Stimulated activated CD4-positive, alpha-beta T cell treated with anti-CD3 and anti-CD28 coated beads, TNF-alpha, amount 100 ng/mL, for 1 hour (primary cell): Measurements from ENCODE around the gene MINPP1.
A peak's percentile ranks its signal among the peaks of the same experiment; 100 is the strongest.
"Not testable (repeated sequence)": the region's sequence is repeated elsewhere in the genome, so short reads cannot be mapped to it uniquely, and the experiment has no call there.

Source experiments
- DNase-seq, 3 donors: peaks; one replicate each; pipeline ENCODE4 v3.0.0-alpha.2; 2020; ENCODE audit warnings: low read depth in 3 of 3, low spot score in 1 of 3

The MINPP1 gene

DNA sequence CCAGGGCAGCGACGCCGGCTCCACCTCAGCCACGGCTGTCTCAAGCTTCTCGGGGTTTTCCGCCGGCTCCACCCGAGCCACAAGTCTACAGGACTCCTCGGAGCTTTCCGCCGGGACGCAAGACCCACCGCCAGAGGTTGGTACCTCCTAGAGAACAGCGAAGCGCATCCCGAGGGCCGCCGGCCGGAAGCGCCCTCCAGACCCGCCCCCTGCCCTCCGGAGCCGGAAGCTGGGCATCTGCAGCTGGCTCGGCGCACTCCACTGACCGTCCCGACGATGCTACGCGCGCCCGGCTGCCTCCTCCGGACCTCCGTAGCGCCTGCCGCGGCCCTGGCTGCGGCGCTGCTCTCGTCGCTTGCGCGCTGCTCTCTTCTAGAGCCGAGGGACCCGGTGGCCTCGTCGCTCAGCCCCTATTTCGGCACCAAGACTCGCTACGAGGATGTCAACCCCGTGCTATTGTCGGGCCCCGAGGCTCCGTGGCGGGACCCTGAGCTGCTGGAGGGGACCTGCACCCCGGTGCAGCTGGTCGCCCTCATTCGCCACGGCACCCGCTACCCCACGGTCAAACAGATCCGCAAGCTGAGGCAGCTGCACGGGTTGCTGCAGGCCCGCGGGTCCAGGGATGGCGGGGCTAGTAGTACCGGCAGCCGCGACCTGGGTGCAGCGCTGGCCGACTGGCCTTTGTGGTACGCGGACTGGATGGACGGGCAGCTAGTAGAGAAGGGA is at the start of gene MINPP1:
Gene MINPP1, plus strand, starts transcription at position 254 of the 726 bp plus-strand sequence. Its CDS starts 23 bp downstream, at position 277.
- peak; percentile 29 to 66 (median 45) for DNase-seq

- not testable (repeated sequence) for DNase-seq
Measured at GRCh38 chr10:87456586-87457220, 48.0 kb upstream of the MINPP1 start.

- DNase-seq = not testable (repeated sequence)
Measured at GRCh38 chr10:87461751-87462150, 42.9 kb upstream of the MINPP1 start.

DNA sequence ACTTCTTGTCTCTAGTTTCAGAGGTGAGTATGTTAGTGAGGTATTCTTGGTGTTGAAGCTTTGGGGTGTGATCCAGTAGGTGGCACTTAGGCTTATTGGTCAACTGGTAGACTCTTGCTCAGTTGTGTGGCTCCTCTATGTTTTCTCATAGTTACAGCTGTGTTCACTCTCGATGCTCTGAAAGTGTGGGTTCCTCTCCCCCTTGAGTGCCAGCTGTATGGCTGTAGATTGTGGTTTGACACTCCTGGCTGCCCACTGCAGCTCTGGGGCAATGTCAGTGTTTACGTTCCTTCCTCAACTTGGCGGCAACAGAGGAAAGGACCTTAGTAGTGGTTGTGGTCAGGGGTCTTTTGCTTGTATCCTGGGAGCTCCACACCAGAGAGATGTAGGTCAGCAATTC is 37.8 kb upstream of the MINPP1 start:
- not testable (repeated sequence) for DNase-seq

DNA sequence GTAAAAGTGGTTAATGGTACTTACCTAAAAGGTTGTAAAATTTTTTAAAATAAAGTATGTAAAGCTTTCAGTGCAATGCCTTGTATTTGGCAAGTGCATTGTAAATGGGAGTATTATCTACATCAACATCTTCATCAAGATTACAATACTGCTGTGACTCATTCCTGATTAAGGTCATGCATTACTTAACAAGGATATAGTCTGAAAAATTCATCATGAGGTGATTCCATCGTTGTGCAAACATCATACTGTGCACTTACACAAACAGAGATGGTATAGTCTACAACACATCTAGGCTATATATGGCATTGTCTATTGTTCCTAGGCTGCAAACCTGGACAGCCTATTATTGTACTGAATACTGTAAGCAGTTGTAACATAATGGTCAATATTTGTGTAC is 16.0 kb upstream of the MINPP1 start:
- not testable (repeated sequence) for DNase-seq

DNA sequence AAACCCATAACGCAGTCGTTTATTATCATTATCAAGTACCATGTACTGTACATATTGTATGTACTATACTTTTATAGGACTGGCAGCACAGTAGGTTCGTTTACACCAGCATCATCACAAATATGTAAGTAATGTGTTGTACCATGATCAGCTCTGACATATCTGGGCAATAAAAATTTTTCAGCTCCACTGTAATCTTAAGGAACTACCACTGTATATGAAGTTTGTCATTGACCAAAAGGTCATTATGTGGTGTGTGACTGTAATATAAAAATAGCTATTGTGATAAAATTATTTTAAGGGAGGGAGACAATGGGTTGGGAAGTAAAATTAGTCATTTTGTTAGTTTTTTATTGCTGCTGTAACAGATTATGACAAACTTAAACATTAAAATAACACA is 14.4 kb upstream of the MINPP1 start:
- DNase-seq = not testable (repeated sequence)

DNA sequence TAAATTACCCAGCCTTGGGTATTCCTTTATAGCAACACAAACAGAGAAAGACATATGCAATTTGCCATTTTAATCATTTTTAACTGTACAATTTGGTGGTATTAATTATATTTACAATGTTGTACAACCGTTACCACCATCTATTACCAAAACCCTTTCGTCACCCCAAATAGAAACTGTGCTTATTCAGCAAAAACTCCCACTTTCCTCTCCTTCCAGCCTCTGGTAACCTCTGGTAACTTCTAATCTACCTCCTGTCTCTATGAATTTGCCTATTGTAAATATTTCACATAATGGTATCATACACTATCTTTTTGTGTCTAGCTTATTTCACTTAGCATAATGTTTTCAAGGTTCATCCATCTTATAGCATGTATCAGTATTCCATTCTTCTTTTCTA is 12.2 kb upstream of the MINPP1 start:
- DNase-seq = not testable (repeated sequence)

DNA sequence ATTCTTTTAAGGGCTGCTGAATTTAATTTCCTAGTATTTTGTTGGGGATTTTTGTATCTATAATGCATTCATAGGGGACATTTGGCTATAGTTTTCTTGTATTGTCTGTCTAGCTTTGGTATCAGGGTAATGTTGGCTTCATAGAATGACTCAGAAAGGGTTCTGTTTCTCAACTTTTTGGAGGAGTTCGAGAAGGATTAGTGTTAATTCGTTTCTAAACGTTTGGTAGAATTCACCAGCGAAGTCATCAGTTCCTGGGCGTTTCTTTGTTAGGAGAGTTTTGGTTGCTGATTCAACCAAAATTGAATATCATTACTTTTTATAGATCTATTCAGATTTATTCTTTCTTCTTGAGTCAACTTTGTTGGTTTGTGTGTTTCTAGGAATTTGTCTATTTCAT is 9.2 kb upstream of the MINPP1 start:
- not testable (repeated sequence) for DNase-seq

GRCh38 chr10:87497386-87497785 is 7.3 kb upstream of the MINPP1 start:
- DNase-seq = not testable (repeated sequence)

GRCh38 chr10:87498106-87498789 is 6.4 kb upstream of the MINPP1 start:
- not testable (repeated sequence) for DNase-seq

- no peak for DNase-seq
Measured at GRCh38 chr10:87500646-87501048, 4.0 kb upstream of the MINPP1 start.

DNA sequence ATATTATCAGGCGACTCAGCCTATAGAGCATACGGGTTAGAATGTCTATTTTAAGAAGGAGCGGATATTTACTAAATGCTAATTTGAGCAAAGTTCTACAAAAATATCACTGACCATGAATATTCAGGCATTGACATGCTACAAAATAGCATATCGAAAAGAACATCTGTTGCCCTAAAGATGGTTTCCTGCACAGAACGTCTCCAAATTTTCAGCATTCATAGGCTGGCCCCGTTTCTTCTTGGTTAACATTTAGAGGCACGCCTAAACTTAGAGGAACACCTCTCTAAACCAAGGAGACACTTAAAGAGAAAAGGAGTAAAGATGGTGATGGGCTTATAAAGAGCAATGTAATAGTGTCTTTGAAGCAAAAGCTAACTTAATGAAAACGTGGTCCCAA is 1.3 kb upstream of the MINPP1 start:
- no peak for DNase-seq

DNA sequence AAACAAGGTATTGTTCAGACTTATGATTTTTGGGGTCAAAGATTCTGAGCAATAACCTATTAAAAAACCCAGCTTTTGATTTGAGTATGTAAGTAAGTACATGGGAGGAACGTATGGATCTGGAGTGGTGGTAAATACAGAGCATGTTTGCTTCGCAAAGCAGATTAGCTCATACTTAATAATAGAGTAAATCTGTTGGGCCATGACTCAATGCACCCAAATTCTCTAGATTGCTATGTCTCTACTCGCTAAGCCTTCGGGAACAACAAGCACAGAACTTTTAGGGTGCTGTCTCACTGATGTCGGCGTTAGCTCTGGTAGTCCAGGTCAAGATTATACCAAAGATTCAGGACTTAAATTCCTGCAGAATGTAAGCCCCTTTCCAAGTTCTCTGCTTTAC is 807 bp upstream of the MINPP1 start:
- no peak for DNase-seq

DNA sequence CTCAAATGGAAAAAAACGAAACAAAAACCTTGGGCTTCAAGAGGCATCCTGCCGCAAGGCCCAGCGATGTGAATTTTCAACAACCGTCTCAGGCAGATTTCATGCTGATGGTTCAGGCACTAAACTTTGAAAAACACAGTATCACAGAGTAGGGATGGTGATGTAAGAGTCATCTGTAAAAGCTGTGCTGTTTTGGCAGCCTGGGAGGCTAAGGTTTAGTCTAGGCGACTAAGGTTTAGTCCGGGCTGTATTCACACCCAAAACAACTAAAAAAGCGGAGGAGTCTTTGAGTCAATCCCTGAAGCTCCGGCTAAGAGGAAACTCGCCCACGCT is 420 bp upstream of the MINPP1 start:
- DNase-seq = no peak

DNA sequence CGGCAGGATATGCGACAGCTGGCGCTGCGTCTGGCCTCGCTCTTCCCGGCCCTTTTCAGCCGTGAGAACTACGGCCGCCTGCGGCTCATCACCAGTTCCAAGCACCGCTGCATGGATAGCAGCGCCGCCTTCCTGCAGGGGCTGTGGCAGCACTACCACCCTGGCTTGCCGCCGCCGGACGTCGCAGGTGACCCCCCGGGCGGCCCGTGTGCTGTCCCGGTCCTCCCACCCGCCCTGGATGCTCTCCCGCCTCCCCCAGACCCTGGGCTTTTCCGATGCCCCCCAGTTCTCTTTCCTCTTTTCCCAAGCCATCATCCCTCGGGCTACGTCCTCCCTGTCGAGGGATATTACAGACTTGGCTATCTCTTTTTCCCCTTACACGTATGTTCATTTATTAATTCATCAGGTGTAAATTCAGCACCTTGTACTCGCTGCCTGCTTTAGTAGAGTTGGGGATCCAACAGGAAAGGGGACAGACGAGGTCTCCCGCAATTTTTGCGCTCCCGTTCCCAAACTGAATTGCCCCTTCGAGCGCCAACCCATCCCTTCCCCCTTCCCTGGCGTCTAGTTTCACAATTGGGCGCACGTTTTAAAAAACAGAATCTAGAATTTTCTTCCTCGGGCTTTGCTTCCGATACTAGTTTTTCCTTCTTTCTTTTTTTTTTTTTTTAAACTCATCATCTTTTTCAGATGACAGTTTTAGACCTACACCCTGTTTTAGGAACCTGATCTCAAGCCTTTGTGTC is 846 bp downstream of the MINPP1 start:
- peak in 2 of 3 donors; percentile 5 to 37 for DNase-seq

DNA sequence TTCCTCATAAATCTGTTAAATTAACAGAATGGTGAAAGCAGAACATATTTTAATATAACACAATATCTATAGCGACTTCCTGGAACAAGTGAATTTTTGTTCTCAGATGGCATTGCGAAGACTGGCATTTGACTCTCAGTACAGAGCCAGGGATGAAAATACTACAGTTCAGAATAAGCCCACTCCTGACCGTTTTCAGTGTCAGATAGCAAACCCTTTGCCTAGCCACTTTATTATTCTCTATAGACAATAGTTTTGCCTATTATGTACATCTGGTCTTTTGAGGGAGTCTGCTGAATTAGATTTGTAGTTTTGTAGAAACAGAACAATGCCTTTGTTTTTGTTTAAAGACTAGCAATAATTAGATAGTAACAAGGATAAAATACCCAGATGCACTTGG is 2.3 kb downstream of the MINPP1 start:
- DNase-seq = no peak

DNA sequence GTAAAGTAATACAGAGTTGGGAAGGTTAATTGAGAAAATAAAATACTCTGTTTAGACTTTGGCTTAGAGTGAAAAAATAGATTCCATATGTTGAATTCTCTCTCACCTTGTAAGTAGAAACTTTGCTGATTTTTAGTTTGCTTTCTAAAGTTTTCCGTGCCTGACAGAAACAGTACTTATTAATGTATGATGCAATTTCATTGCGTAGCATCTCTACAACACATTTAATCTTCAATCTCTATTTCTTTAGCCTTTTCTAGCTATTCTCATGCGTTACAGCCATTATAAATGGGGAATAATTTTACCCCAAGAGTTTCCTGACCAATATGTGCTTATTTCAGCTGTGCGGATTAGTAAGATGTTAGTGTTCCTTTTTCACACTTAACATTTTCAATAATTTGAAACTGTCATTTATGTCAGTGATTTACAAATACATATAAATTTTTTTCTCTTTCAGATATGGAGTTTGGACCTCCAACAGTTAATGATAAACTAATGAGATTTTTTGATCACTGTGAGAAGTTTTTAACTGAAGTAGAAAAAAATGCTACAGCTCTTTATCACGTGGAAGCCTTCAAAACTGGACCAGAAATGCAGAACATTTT is 3.3 kb downstream of the MINPP1 start:
- no peak for DNase-seq

- no peak for DNase-seq
Measured at GRCh38 chr10:87508837-87509236, 4.1 kb downstream of the MINPP1 start.

- DNase-seq = no peak
Measured at GRCh38 chr10:87510025-87510424, 5.3 kb downstream of the MINPP1 start.

DNA sequence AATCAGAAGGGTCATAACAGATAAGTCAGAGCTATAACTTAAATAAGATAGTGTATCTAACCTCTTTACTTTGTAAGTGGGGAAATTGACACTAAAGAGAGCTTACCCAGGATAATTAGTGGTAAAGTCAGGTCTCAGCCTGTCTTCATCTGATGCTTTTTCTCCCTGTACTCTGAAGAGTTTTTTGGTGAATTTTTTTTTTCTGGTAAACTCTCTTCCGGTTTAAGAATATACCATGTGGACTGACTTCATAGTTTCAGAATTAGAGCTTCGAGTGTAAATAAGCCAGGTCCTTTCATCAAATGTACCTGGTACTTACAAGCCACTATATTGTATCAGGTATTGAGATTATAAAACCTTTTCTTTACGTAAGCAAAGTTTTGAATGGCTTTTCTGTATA is 6.8 kb downstream of the MINPP1 start:
- no peak for DNase-seq

GRCh38 chr10:87518937-87519336 is 14.2 kb downstream of the MINPP1 start:
- no peak for DNase-seq
